CD1c-positive myeloid dendritic cell (primary cell): ENCODE measurements around the gene RNASET2.
"Not testable (repeated sequence)": the region's sequence is repeated elsewhere in the genome, so short reads cannot be mapped to it uniquely, and the experiment has no call there.

Experiments
- DNase-seq: peaks from one replicate; pipeline ENCODE4 v3.0.0-alpha.2; 2016; ENCODE audit errors: extremely low spot score

Gene RNASET2

DNA sequence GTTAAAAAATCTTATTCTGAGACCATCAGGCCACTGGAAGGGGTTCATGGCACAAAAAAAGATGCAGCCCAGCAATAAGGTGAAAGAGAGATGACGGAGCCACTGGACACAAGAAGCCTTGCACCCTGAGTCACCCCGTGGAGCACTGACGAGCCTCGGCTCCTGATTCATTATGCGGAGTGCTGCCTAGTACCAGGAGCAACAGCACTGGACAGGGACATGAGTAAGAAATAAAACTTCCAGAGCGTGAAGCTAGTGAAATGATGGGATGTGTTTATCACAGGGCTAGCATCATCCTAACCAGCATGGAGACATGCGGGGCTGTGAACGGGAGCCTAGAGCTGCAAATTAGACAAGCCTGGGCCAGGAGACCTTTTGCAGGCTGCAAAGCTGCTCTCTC is 53.3 kb downstream of the RNASET2 start:
- DNase-seq: no peak

DNA sequence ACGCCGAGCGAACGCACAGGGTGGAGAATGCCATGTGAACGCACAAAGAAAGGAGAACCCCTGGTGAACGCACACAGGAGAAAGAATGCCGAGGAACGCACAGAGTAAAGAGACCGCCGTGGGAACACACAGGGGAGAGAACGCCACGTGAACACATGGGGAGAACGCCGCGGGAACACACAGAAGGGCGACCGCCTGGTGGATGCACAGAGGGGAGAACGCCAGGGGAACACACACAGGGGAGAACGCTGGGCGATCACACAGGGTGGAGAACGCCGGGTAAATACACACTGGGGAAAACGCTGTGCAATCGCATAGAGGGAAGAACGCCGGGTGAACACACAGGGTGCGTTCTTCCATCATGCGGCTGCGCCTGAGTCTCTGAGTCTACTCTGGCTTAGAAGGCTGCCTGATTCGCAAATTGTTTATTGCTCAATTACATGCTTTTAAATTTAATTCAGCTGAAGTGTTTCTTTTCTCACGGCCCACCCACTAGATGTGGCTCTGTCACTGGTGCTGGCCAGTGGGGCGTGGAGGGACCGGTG is 54.1 kb downstream of the RNASET2 start:
- DNase-seq: no peak

DNA sequence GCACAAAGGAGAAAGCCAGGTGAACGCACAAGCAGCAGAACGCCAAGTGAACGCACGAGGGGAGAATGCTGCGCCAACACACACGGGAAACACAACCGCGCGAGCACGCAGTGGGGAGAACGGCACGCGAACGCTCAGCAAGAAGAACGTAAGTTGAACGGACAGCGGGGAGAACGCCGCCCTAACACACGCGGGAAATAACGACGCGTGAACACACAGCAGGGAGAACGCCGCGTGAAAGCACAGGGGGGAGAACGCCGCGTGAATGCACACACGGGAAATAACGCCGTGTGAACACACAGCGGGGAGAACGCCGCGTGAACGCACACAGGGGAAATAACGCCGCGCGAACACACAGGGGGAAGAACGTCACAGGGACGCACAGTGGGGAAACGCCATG is 54.7 kb downstream of the RNASET2 start:
- DNase-seq: no peak

DNA sequence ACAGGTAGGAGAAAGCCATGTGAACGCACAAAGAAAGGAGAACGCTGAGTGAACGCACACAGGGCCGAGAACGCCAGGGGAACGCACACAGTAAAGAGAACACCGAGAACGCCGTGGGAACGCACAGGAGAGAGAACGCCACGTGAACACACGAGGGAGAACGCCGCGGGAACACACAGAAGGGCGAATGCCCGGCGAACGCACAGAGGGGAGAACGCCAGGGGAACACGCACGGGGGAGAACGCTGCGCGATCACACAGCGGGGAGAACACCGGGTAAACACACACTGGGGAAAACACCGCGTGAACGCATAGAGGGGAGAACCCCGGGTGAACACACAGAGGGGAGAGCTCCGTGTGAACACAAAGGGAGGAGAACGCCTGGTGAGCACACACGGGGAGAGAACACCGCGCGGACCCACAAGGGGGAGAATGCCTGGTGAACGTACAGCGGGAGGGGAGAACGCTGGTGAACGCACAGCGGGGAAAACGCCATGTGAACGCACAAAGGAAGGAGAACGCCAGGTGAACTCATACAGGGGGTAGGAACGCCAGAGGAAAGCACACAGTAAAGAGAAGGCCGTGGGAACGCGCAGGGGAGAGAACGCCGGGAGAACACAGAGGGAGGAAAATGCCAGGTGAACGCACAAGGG is 55.3 kb downstream of the RNASET2 start:
- no peak for DNase-seq

DNA sequence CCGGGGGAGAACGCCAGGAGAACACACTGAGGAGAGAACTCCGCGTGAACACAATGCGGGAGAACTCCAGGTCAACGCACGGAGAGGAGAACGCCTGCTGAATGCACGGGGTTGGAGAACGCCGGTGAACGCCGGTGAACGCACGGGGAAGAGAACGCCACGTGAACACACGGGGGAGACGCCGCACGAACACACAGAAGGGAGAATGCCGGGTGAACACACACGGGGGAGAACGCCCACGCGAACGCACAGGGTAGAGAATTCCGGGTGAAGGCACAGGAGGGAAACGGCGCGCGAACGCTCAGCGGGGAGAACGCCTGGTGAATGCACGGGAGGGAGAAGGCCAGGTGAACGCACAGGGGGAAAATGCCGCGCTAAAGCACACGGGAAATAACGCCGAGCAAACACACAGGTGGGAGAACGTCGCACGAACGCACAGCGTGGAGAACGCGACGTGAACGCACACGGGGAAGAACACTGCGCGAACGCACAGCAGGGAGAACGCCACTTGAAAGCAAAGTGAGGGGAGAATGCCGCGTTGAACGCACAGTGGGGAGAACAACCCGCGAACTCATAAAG is 56.1 kb downstream of the RNASET2 start:
- no peak for DNase-seq

DNA sequence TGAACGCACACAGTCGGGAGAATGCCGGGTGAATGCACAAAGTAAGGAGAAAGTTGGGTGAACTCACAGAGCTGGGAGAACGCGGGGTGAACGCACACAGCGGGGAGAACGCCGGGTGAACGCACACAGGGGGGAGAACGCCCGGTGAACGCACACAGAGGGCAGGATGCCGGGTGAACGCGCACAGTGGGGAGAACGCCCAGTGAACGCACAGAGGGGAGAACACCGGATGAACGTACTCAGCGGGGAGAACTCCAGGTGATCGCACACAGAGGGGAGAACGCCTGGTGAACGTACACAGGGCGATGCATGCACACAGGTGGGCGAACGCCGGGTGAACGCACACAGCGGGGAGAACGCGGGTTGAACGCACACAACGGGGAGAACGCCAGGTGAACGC is 57.4 kb downstream of the RNASET2 start:
- DNase-seq: no peak

DNA sequence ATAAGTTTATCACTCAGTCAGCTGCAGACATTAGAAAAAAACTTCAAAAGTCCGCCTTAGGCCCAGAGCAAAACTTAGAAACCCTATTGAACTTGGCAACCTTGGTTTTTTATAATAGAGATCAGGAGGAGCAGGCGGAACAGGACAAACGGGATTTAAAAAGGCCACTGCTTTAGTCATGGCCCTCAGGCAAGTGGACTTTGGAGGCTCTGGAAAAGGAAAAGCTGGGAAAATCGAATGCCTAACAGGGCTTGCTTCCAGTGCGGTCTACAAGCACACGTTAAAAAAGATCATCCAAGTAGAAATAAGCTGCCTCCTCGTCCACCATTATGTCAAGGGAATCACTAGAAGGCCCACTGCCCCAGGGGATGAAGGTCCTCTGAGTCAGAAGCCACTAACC is 61.7 kb downstream of the RNASET2 start:
- not testable (repeated sequence) for DNase-seq

DNA sequence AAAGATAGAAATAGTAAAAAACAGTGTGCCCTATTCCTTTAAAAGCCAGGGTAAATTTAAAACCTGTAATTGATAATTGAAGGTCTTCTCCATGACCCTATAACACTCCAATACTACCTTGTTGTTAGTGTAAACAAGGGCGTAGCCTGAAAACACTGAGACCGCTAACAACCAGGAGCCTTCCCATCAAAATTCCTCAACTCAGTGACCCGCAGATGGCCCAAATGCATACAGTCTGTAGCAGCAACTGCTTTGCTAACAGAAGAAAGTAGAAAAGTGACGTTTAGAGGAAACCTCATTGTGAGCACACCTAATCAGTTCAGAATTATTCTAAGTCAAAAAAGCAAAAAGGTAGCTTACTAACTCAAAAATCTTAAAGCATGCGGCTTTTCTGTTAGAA is 63.9 kb downstream of the RNASET2 start:
- DNase-seq: not testable (repeated sequence)

DNA sequence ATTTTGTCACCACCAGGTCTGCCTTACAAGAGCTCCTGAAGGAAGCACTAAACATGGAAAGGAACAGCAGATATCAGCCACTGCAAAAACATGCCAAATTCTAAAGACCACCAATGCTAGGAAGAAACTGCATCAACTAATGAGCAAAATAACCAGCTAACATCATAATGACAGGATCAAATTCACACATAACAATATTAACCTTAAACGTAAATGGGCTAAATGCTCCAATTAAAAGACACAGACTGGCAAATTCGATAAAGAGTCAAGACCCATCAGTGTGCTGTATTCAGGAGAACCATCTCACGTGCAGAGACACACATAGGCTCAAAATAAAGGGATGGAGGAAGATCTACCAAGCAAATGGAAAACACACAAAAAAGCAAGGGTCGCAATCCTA is 69.6 kb downstream of the RNASET2 start:
- DNase-seq: not testable (repeated sequence)

DNA sequence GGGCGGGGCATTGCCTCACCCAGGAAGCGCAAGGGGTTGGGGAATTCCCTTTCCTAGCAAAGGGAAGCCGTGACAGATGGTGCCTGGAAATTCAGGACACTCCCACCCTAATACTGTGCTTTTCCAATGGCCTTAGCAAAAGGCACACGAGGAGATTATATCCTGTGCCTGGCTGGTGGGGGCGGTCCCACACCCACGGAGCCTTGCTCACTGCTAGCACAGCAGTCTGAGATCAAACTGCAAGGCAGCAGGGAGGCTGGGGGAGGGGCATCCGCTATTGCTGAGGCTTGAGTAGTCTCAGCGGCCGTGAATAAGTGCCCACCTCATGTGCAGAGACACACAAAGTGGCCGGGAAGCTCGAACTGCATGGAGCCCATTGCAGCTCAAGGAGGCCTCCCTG is 71.4 kb downstream of the RNASET2 start:
- DNase-seq: not testable (repeated sequence)

DNA sequence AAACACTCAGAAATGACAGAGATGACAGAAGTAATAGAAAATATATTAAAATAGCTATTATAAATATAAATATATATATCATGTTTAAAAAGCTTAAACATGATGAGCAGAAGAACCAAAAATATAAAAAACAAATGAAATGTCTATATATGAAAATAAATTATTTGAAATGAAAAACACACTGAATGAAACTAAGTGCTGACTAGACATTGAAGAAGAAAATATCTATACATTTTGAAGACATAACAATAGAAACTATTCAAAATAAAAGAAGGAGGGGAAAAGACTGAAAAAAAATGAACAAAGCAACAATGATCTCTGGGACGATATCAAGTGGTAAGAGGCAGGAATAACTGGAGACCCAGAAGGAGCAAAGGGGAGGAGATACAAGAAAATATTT is 76.8 kb downstream of the RNASET2 start:
- DNase-seq: no peak
